ENCODE data around the gene GREM2. TPM values are rescaled to one million over a fixed set of nuclear protein-coding genes. Genes with fewer than 3 reads are reported as not detected.

The GREM2 gene
- total and polyA plus RNA-seq, 9 of the 15 experiments (the other 6 are each of a cell fraction or from before 2014, with no cell fraction given) = 0.01 to 0.07 (median 0.05) TPM; not detected in 5

- TF ChIP-seq AFF4 (CRISPR knock-in tag; IDR thresholded peaks at IDR 0.05) = no peak
- no peak for TF ChIP-seq HES1 (IDR thresholded peaks at IDR 0.05; ENCODE audit: low read depth)
- TF ChIP-seq KLF16 (IDR thresholded peaks at IDR 0.05) = no peak
- TF ChIP-seq NFE2 (IDR thresholded peaks at IDR 0.05; ENCODE audit: low read depth) = peak; percentile 81
- TF ChIP-seq ZNF232 (CRISPR knock-in tag; IDR thresholded peaks at IDR 0.05) = no peak
- TF ChIP-seq LCOR (CRISPR knock-in tag; IDR thresholded peaks at IDR 0.05) = no peak
- TF ChIP-seq POLR2G (IDR thresholded peaks at IDR 0.05; ENCODE audit: low read depth, low read length) = no peak
- no peak for TF ChIP-seq HNRNPLL (IDR thresholded peaks at IDR 0.05; ENCODE audit: low read depth, low read length, poor library complexity, severe bottlenecking)
- no peak for TF ChIP-seq ZC3H11A (IDR thresholded peaks at IDR 0.05; ENCODE audit: low read depth, low read length)
- no peak for TF ChIP-seq NELFE (IDR thresholded peaks at IDR 0.05; ENCODE audit: insufficient read depth, insufficient read length)
- no peak for TF ChIP-seq KAT8 (IDR thresholded peaks at IDR 0.05; ENCODE audit: low read depth)
- peak; percentile 26; the same call in 1 of the 2 replicates for TF ChIP-seq ATF3 (IDR thresholded peaks at IDR 0.05)
- no peak for TF ChIP-seq ATF3 (CRISPR knock-in tag; conservative IDR thresholded peaks at IDR 0.05)
- TF ChIP-seq NR2F6 (CRISPR knock-in tag; IDR thresholded peaks at IDR 0.05) = no peak
- no peak for TF ChIP-seq THAP7 (CRISPR knock-in tag; IDR thresholded peaks at IDR 0.05)
- TF ChIP-seq SREBF1 (IDR thresholded peaks at IDR 0.05; ENCODE audit: borderline replicate concordance, low read depth, low read length) = no peak
- TF ChIP-seq HMBOX1 (IDR thresholded peaks at IDR 0.05) = no peak
- no peak for TF ChIP-seq CBX5 (IDR thresholded peaks at IDR 0.05; ENCODE audit: borderline replicate concordance, low read depth)
- no peak for TF ChIP-seq NR4A1 (CRISPR knock-in tag; IDR thresholded peaks at IDR 0.05)
- no peak for TF ChIP-seq NR4A1 (tag; IDR thresholded peaks at IDR 0.05)
- no peak for TF ChIP-seq GABPB2 (CRISPR knock-in tag; conservative IDR thresholded peaks at IDR 0.05)
- TF ChIP-seq TAF1 (IDR thresholded peaks at IDR 0.05; ENCODE audit: control insufficient read depth, extremely low read depth, insufficient read depth, low read length, severe bottlenecking) = no peak
- TF ChIP-seq ZNF3 (CRISPR knock-in tag; IDR thresholded peaks at IDR 0.05) = no peak
Measured at GRCh38 chr1:240499012-240499411, 112.9 kb downstream of the GREM2 start (continued).

Measured in K562 (cell line).